Measurements from ENCODE around the gene COL5A1.

COL5A1 gene

GRCh38 chr9:134730011-134730760 is 88.6 kb downstream of the COL5A1 start:
- DNase-seq: no peak

GRCh38 chr9:134730761-134731496 is 89.3 kb downstream of the COL5A1 start:
- no peak for DNase-seq

GRCh38 chr9:134731497-134732391 is 90.1 kb downstream of the COL5A1 start:
- no peak for DNase-seq

GRCh38 chr9:134732392-134733110 is 90.9 kb downstream of the COL5A1 start:
- no peak for DNase-seq

- DNase-seq: no peak
These were observed 92.1 kb downstream of the COL5A1 start for GRCh38 chr9:134733480-134734232.

GRCh38 chr9:134734270-134734669 is 92.7 kb downstream of the COL5A1 start:
- no peak for DNase-seq

- DNase-seq: no peak
These were observed 94.0 kb downstream of the COL5A1 start for GRCh38 chr9:134735441-134736175.

- no peak for DNase-seq
These were observed 95.3 kb downstream of the COL5A1 start for GRCh38 chr9:134736791-134737497.

GRCh38 chr9:134737842-134738580 is 96.4 kb downstream of the COL5A1 start:
- DNase-seq: no peak

GRCh38 chr9:134738869-134739659 is 97.5 kb downstream of the COL5A1 start:
- DNase-seq: peak; percentile 78

- no peak for DNase-seq
These were observed 98.0 kb downstream of the COL5A1 start for GRCh38 chr9:134739660-134739968.

GRCh38 chr9:134740071-134740470 is 98.5 kb downstream of the COL5A1 start:
- no peak for DNase-seq

GRCh38 chr9:134741846-134742245 is 100.2 kb downstream of the COL5A1 start:
- DNase-seq: no peak

GRCh38 chr9:134742822-134743535 is 101.4 kb downstream of the COL5A1 start:
- no peak for DNase-seq

GRCh38 chr9:134743853-134744252 is 102.2 kb downstream of the COL5A1 start:
- DNase-seq: no peak

GRCh38 chr9:134744385-134745295 is 103.0 kb downstream of the COL5A1 start:
- no peak for DNase-seq

- DNase-seq: no peak
These were observed 106.4 kb downstream of the COL5A1 start for GRCh38 chr9:134747951-134748489.

Data from activated CD8-positive, alpha-beta memory T cell treated with anti-CD3 and anti-CD28 coated beads, Interleukin-2, amount 50 U/mL, for 48 hours (primary cell).